H1 (cell line): Measurements from ENCODE around the gene MT1H. TPM values are rescaled to one million over a fixed set of nuclear protein-coding genes. Genes with fewer than 3 reads are reported as not detected.

ENCODE experiments used
- CTCF ChIA-PET: fragments of 300-600 bp; sonication (Branson Sonifier 250); formaldehyde crosslinking; loops from one replicate; lab custom pipeline; 2021; ENCODE audit not compliant: partially characterized antibody; lab: Charles Lee
- POLR2A ChIA-PET: fragments of 300-600 bp; sonication (Branson Sonifier 250); formaldehyde crosslinking; loops from one replicate; lab custom pipeline; 2021; ENCODE audit warnings: inconsistent platforms; ENCODE audit not compliant: partially characterized antibody; lab: Charles Lee
- DNase-seq, 2 experiments: peaks; one replicate each; pipeline versions ENCODE4 v3.0.0 to v3.0.0-alpha.2; 2010 to 2022; ENCODE audit warnings: low spot score in 2 of 2, low read depth in 1 of 2, mixed read lengths in 1 of 2
- FAIRE-seq: peaks from 2 replicates; lab custom pipeline; 2011; peaks lifted over from hg19 to GRCh38; lab: Jason Lieb, UNC
- H2AFZ ChIP-seq: 2 replicates; pipeline ENCODE4 v1.8.1; 2012; ENCODE audit warnings: low read length, inconsistent platforms
- H2AK5ac ChIP-seq: 2 replicates; pipeline ENCODE4 v1.6.1; 2013; ENCODE audit warnings: low read depth, low read length
- H2BK120ac ChIP-seq: replicated peaks from 2 replicates; pipeline ENCODE3; 2013; ENCODE audit warnings: low read depth, low read length, inconsistent platforms
- H2BK12ac ChIP-seq: 2 replicates; pipeline ENCODE4 v1.6.1; 2013; ENCODE audit warnings: low read depth, low read length
- H2BK15ac ChIP-seq: 2 replicates; pipeline ENCODE4 v1.6.1; 2013; ENCODE audit warnings: low read length
- H2BK20ac ChIP-seq: 2 replicates; pipeline ENCODE4 v1.6.1; 2013; ENCODE audit warnings: low read length
- H2BK5ac ChIP-seq: 2 replicates; pipeline ENCODE4 v1.6.1; 2013; ENCODE audit warnings: low read depth, low read length
- H3K14ac ChIP-seq: 2 replicates; pipeline ENCODE4 v1.6.1; 2013; ENCODE audit warnings: inconsistent platforms; ENCODE audit not compliant: insufficient read length
- H3K18ac ChIP-seq: 2 replicates; pipeline ENCODE4 v1.6.1; 2013; ENCODE audit warnings: low read length; ENCODE audit errors: extremely low read depth
- H3K23ac ChIP-seq: 2 replicates; pipeline ENCODE4 v1.6.1; 2013; ENCODE audit warnings: inconsistent platforms; ENCODE audit not compliant: insufficient read length
- H3K23me2 ChIP-seq: 2 replicates; pipeline ENCODE4 v1.6.1; 2013; ENCODE audit warnings: low read depth, low read length
- H3K27ac ChIP-seq: 2 replicates; pipeline ENCODE4 v1.6.1; 2011; ENCODE audit warnings: low read depth, low read length, inconsistent platforms
- H3K27me3 ChIP-seq, 4 experiments: replicated peaks in 1 of 4; 1 replicate in 1 of 4; 2 replicates in 3 of 4; pipeline versions ENCODE4 v1.6.1 to v1.8.1; 2011 to 2013; ENCODE audit warnings: low read length in 3 of 4, mild to moderate bottlenecking in 3 of 4, inconsistent platforms in 2 of 4, mixed read lengths in 2 of 4, moderate library complexity in 1 of 4; ENCODE audit not compliant: control insufficient read depth in 3 of 4, insufficient read depth in 3 of 4; ENCODE audit errors: extremely low read depth in 1 of 4
- H3K36me3 ChIP-seq, 4 experiments: 2 replicates each; pipeline versions ENCODE4 v1.6.1 to v1.8.1; 2011 to 2013; ENCODE audit warnings: mild to moderate bottlenecking in 4 of 4, low read length in 3 of 4, moderate library complexity in 2 of 4, control low read depth in 1 of 4, inconsistent platforms in 1 of 4; ENCODE audit not compliant: insufficient read depth in 4 of 4, control insufficient read depth in 2 of 4
- H3K4ac ChIP-seq: replicated peaks from 2 replicates; pipeline ENCODE3; 2013; ENCODE audit warnings: low read length, low read depth, mixed read lengths, inconsistent platforms; ENCODE audit not compliant: insufficient read length
- H3K4me1 ChIP-seq, 4 experiments: replicated peaks in 1 of 4; 1 replicate in 1 of 4; 2 replicates in 3 of 4; pipeline versions ENCODE4 v1.6.1 to v1.8.1; 2011 to 2013; ENCODE audit warnings: low read length in 3 of 4, inconsistent platforms in 2 of 4, mixed read lengths in 1 of 4; ENCODE audit not compliant: insufficient read depth in 4 of 4, control insufficient read depth in 3 of 4
- H3K4me2 ChIP-seq, 2 experiments: 2 replicates each; pipeline versions ENCODE4 v1.6.1 to v1.8.1; 2011 to 2013; ENCODE audit warnings: low read depth in 2 of 2, low read length in 2 of 2, control low read depth in 1 of 2, inconsistent platforms in 1 of 2, mild to moderate bottlenecking in 1 of 2; ENCODE audit not compliant: insufficient read depth in 1 of 2
- H3K4me3 ChIP-seq, 4 experiments: fragments of 200-600, 300-600 bp in 1 of 4; sonication (generic), shearing (Covaris generic), sonication (Bioruptor Twin) in 1 of 4; 2 replicates each; pipeline versions ENCODE4 v1.5.1 to v1.8.1; 2011 to 2016; ENCODE audit warnings: low read length in 4 of 4, low read depth in 3 of 4, control low read depth in 2 of 4, inconsistent platforms in 2 of 4, mild to moderate bottlenecking in 2 of 4, mixed read lengths in 1 of 4, moderate library complexity in 1 of 4; ENCODE audit not compliant: insufficient read depth in 2 of 4; ENCODE audit errors: extremely low read depth in 1 of 4
- H3K56ac ChIP-seq: replicated peaks from 2 replicates; pipeline ENCODE3; 2013; ENCODE audit warnings: low read depth, mild to moderate bottlenecking, mixed read lengths, low read length, inconsistent platforms; ENCODE audit not compliant: insufficient read length
- H3K79me1 ChIP-seq: 2 replicates; pipeline ENCODE4 v1.6.1; 2013; ENCODE audit warnings: low read depth, low read length, control low read depth
- H3K79me2 ChIP-seq, 2 experiments: 2 replicates each; pipeline versions ENCODE4 v1.6.1 to v1.8.1; 2012 to 2013; ENCODE audit warnings: low read length in 2 of 2, mild to moderate bottlenecking in 2 of 2, inconsistent platforms in 1 of 2; ENCODE audit not compliant: insufficient read depth in 2 of 2, control insufficient read depth in 1 of 2
- H3K9ac ChIP-seq, 4 experiments: replicated peaks in 1 of 4; 1 replicate in 1 of 4; 2 replicates in 3 of 4; pipeline versions ENCODE4 v1.6.1 to v1.8.1; 2011 to 2013; ENCODE audit warnings: low read depth in 3 of 4, low read length in 3 of 4, control low read depth in 2 of 4, mild to moderate bottlenecking in 2 of 4, moderate library complexity in 2 of 4, inconsistent platforms in 1 of 4; ENCODE audit errors: extremely low read depth in 1 of 4
- H3K9me3 ChIP-seq, 2 experiments: 2 replicates each; pipeline versions ENCODE4 v1.6.1 to v1.8.1; 2012 to 2013; ENCODE audit warnings: mild to moderate bottlenecking in 2 of 2, moderate library complexity in 2 of 2, control low read depth in 1 of 2, inconsistent platforms in 1 of 2, low read depth in 1 of 2, low read length in 1 of 2, mixed read lengths in 1 of 2; ENCODE audit not compliant: insufficient read depth in 2 of 2
- H4K20me1 ChIP-seq, 2 experiments: replicated peaks in 1 of 2; 2 replicates each; pipeline versions ENCODE3 to v1.8.1; 2011 to 2013; ENCODE audit warnings: inconsistent platforms in 2 of 2, low read length in 2 of 2, mild to moderate bottlenecking in 1 of 2; ENCODE audit not compliant: insufficient read depth in 2 of 2, control insufficient read depth in 1 of 2
- H4K5ac ChIP-seq: 2 replicates; pipeline ENCODE4 v1.6.1; 2013; ENCODE audit warnings: low read length, low read depth, mixed read lengths, inconsistent platforms; ENCODE audit not compliant: insufficient read length
- H4K8ac ChIP-seq: 2 replicates; pipeline ENCODE4 v1.8.0; 2013; ENCODE audit warnings: mild to moderate bottlenecking, moderate library complexity, low read length, inconsistent platforms; ENCODE audit not compliant: insufficient read depth; ENCODE audit errors: extremely low read depth
- H4K91ac ChIP-seq: replicated peaks from 2 replicates; pipeline ENCODE3; 2013; ENCODE audit warnings: low read length, mixed read lengths, inconsistent platforms; ENCODE audit not compliant: insufficient read length
- CTBP2 ChIP-seq: IDR thresholded peaks from 2 replicates; pipeline ENCODE4 v1.7.0; 2011; ENCODE audit warnings: borderline replicate concordance, mild to moderate bottlenecking, moderate library complexity, mixed read lengths, low read length; ENCODE audit not compliant: insufficient read depth, insufficient read length
- CTCF ChIP-seq, 3 experiments: IDR thresholded peaks; 1 replicate in 2 of 3; 2 replicates in 1 of 3; pipeline versions ENCODE4 v1.5.1 to v1.6.1; 2011; ENCODE audit warnings: low read length in 3 of 3, mild to moderate bottlenecking in 3 of 3, inconsistent platforms in 2 of 3, low read depth in 1 of 3, moderate library complexity in 1 of 3; ENCODE audit not compliant: insufficient read depth in 1 of 3; ENCODE audit errors: control extremely low read depth in 1 of 3
- EZH2 ChIP-seq: fragments of 200-600 bp; sonication (generic); IDR thresholded peaks from 2 replicates; pipeline ENCODE4 v1.7.1; 2012; ENCODE audit warnings: low read depth, mild to moderate bottlenecking, moderate library complexity, low read length, inconsistent platforms; ENCODE audit not compliant: severe bottlenecking
- GABPA ChIP-seq: IDR thresholded peaks from 2 replicates; pipeline ENCODE4 v1.6.1; 2011; ENCODE audit warnings: mild to moderate bottlenecking, low read length, moderate library complexity, borderline replicate concordance; ENCODE audit not compliant: insufficient read depth
- KDM4A ChIP-seq: IDR thresholded peaks from one replicate; pipeline ENCODE4 v1.7.1; 2012; ENCODE audit warnings: low read depth, mild to moderate bottlenecking, moderate library complexity, low read length, inconsistent platforms; ENCODE audit not compliant: severe bottlenecking
- RAD21 ChIP-seq, 2 experiments: IDR thresholded peaks in 1 of 2; conservative IDR thresholded peaks in 1 of 2; 2 replicates each; pipeline ENCODE4 v1.6.1; 2011; ENCODE audit warnings: low read depth in 2 of 2, low read length in 2 of 2, improper control_type of control experiment in 1 of 2, inconsistent platforms in 1 of 2, mild to moderate bottlenecking in 1 of 2, moderate library complexity in 1 of 2
- SUZ12 ChIP-seq: fragments of 200-600 bp; sonication (generic); IDR thresholded peaks from 2 replicates; pipeline ENCODE4 v1.6.1; 2012; ENCODE audit warnings: mild to moderate bottlenecking, inconsistent platforms, low read length, moderate library complexity, mixed read lengths
- WGBS, 2 experiments: shearing (Covaris generic) in 1 of 2; methylation state at CpG; one replicate each; pipeline versions ENCODE4 v1.1.6 to v1.1.7; 2013 to 2015; ENCODE audit warnings: low lambda C conversion rate in 2 of 2, mixed read lengths in 2 of 2, inconsistent platforms in 1 of 2, low coverage in 1 of 2, missing lambda C conversion rate in 1 of 2; ENCODE audit not compliant: insufficient replicate concordance in 2 of 2, insufficient coverage in 1 of 2, insufficient read length in 1 of 2; ENCODE audit errors: extremely low coverage in 1 of 2, missing lambda C conversion rate in 1 of 2; 5-methylcytosine and 5-hydroxymethylcytosine counted together
- polyA plus RNA-seq, 7 experiments: library from polyadenylated mRNA; depleted of rRNA in 3 of 7; stranded (reverse) in 5 of 7; unstranded in 2 of 7; fragments of >200 nt in 5 of 7; fragments of 200-250 nt in 2 of 7; gene quantifications; 1 replicate in 5 of 7; 2 replicates in 1 of 7; 4 replicates in 1 of 7; pipeline versions ENCODE4 v1.2.1 to v1.2.3, GENCODE V29; 2011 to 2013; ENCODE audit warnings: missing spikeins in 2 of 7, mixed read lengths in 2 of 7
- total RNA-seq: library from RNA; stranded (reverse); fragmentation: NEBNext Ultra II Directional; extraction: Animal tissue kit (Norgen Biotek cat#: 25700); gene quantifications from 2 replicates; pipeline ENCODE4 v1.2.1, GENCODE V29; 2021

Gene MT1H
- total and polyA plus RNA-seq, 2 of the 8 experiments (the other 6 are each of a cell fraction or from before 2014, with no cell fraction given) = 11.9 to 95.7 TPM

DNA sequence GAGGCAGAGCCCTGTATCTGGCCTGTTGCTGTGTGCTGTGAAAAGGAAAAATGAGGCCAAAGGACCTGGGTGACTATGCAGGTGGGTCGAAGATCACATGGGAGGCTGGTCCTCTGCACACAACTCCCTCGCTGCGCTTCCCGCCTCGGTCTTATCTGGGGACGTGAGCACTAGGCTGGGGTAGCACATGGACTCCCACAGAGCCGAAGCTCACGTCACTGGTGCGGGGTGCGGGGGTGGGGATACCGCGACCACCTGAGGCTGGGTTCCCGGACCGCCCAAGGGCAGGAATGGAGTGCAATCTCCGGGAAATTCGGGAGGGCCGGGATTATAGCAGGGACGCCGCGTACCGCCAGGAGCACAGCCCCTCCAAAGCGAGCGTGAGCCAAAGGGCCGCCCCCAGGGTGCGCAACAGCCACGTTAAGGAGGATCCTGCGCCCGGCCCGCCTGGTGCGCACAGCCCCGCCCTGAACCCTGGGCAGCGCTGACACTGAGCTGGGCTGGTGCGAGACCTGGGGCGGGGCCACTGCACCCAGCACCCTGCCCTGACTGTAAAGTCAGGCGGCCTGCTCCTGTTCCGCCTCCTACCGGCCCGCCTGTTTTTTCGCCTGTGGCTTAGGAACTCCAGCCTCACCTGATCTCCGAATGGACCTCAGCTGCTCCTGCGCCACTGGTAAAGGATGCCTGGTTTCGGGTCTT lies 26.4 kb upstream of the MT1H start:
- no peak overlapping the region; the same call in 1 of the 2 replicates for H2BK12ac ChIP-seq
- H3K36me3 ChIP-seq = no peaks in the 10 kb centered on the region
- no peak overlapping the region; the same call in 1 of the 2 replicates for H2BK5ac ChIP-seq
- H4K91ac ChIP-seq = no peak overlapping the region
- H3K23ac ChIP-seq = no peak overlapping the region
- H2BK20ac ChIP-seq = no peak overlapping the region
- ChIA-PET POLR2A (interaction anchor here (0.6 to 6.3 kb wide), 6 partner anchors 10 to 24 kb away, joined by 3 to 30 read pairs (median 10); partner anchors contain the start of genes MT1E, MT1F and MT1G), CTCF (interaction anchor here (1.1 to 4.1 kb wide), 12 partner anchors 11 to 109 kb away, joined by 3 to 29 read pairs (median 6); partner anchors contain the start of genes MT1B and MT1E)
- H3K23me2 ChIP-seq = peaks cover 5% of the 10 kb centered on the region
- no peak overlapping the region for H3K56ac ChIP-seq
- peak in 1 of 2 experiments; percentile 67 for DNase-seq
- H4K20me1 ChIP-seq = peaks cover 4 to 21% of the 10 kb centered on the region in 2 experiments
- no peaks in the 10 kb centered on the region for H3K9me3 ChIP-seq
- no peaks in the 10 kb centered on the region for H3K79me1 ChIP-seq
- peaks cover 3 to 20% (median 7%) of the 10 kb centered on the region in 4 experiments for H3K4me1 ChIP-seq
- peak overlapping the region; percentile 18 to 51 (median 34); a peak in 7 of 8 replicates for H3K4me3 ChIP-seq
- no peak overlapping the region; the same call in 1 of the 2 replicates for H4K8ac ChIP-seq
- H2BK120ac ChIP-seq = no peak overlapping the region
- H4K5ac ChIP-seq = no peak overlapping the region
- no peak overlapping the region for H3K14ac ChIP-seq
- FAIRE-seq = no peak
- no peak overlapping the region for H2BK15ac ChIP-seq
- no peak overlapping the region; the same call in 1 of the 2 replicates for H3K18ac ChIP-seq
- H2AK5ac ChIP-seq = no peak overlapping the region
- no peak overlapping the region for H2AFZ ChIP-seq
- peaks cover 84 to 100% (median 99%) of the 10 kb centered on the region in 4 experiments for H3K27me3 ChIP-seq
- H3K9ac ChIP-seq = no peak overlapping the region
- no peaks in the 10 kb centered on the region for H3K79me2 ChIP-seq
- no peak overlapping the region for H3K27ac ChIP-seq
- H3K4ac ChIP-seq = no peak overlapping the region
- 5% methylated on average over 39 of the region's 42 CpGs; no CpG with 5 or more reads in 1 of the 2 experiments for WGBS, 2 experiments
- H3K4me2 ChIP-seq = peak overlapping the region; percentile 23 to 69
- 0 out of 2 replicates have a peak, but pooled peaks have one; percentile 55 for TF ChIP-seq GABPA
- TF ChIP-seq EZH2 = peak; percentile 72
- peak; percentile 49 for TF ChIP-seq KDM4A
- no peak for TF ChIP-seq CTBP2
- peak; percentile 32 to 36 for TF ChIP-seq RAD21 (IDR thresholded peaks at IDR 0.05 in 1 of 2, conservative IDR thresholded peaks at IDR 0.05 in 1 of 2; ENCODE audit: low read depth in 2 of 2, low read length in 2 of 2)
- TF ChIP-seq CTCF (IDR thresholded peaks at IDR 0.05; ENCODE audit: control extremely low read depth in 1 of 3, insufficient read depth in 1 of 3, low read depth in 1 of 3, low read length in 3 of 3) = peak; percentile 39 to 50 (median 42)
- TF ChIP-seq SUZ12 = peak; percentile 72
